Measurements from ENCODE around the gene CHD3. TPM values are rescaled to one million over a fixed set of nuclear protein-coding genes. Genes with fewer than 3 reads are reported as not detected.
"Not testable (repeated sequence)": the region's sequence is repeated elsewhere in the genome, so short reads cannot be mapped to it uniquely, and the experiment has no call there.

Gene CHD3
- total RNA-seq, 4 donors from 2014 or later = 80.4 to 202 (median 125) TPM

- 78 to 84% methylated on average over 5 of the region's 5 CpGs for WGBS, 2 donors
- no peak for DNase-seq (ENCODE audit: low spot score in 2 of 2)
- TF ChIP-seq EP300 (IDR thresholded peaks at IDR 0.05) = no peak
- no peak for TF ChIP-seq CTCF (IDR thresholded peaks at IDR 0.05)
- TF ChIP-seq POLR2A (IDR thresholded peaks at IDR 0.05) = no peak
- Histone ChIP-seq H3K4me3 (no peak overlapping the region), H3K27me3 (no peaks in the 10 kb centered on the region), H3K9me3 (no peaks in the 10 kb centered on the region), H3K4me1 (no peaks in the 10 kb centered on the region), H3K27ac (no peak overlapping the region), H3K36me3 (peaks cover 0 to 45% (median 2%) of the 10 kb centered on the region in 3 donors)
These were observed 62.7 kb downstream of the CHD3 start for GRCh38 chr17:7951143-7951792.

- H3K27ac ChIP-seq; H3K27me3 ChIP-seq; DNase-seq (ENCODE audit: low spot score in 2 of 2); H3K4me3 ChIP-seq; H3K9me3 ChIP-seq; H3K4me1 ChIP-seq: not testable (repeated sequence)
- peaks cover 0 to 26% (median 0%) of the 10 kb centered on the region in 3 donors for H3K36me3 ChIP-seq
- 93 to 96% methylated on average over 13 of the region's 13 CpGs for WGBS, 2 donors
These were observed 64.7 kb downstream of the CHD3 start for GRCh38 chr17:7953266-7953665.

GRCh38 chr17:7955414-7956227 is 67.0 kb downstream of the CHD3 start:
- no peaks in the 10 kb centered on the region for H3K4me1 ChIP-seq

GRCh38 chr17:7956228-7956965 is 67.8 kb downstream of the CHD3 start:
- no peak for TF ChIP-seq EP300 (IDR thresholded peaks at IDR 0.05)
- TF ChIP-seq POLR2A (IDR thresholded peaks at IDR 0.05) = no peak
- no peak for TF ChIP-seq CTCF (IDR thresholded peaks at IDR 0.05)
- WGBS, 2 donors = 80 to 81% methylated on average over 11 of the region's 11 CpGs
- no peaks in the 10 kb centered on the region for H3K36me3 ChIP-seq
- no peak overlapping the region for H3K27ac ChIP-seq
- no peaks in the 10 kb centered on the region for H3K9me3 ChIP-seq
- DNase-seq (ENCODE audit: low spot score in 2 of 2) = no peak
- H3K4me1 ChIP-seq = no peaks in the 10 kb centered on the region
- peaks cover 0 to 30% of the 10 kb centered on the region in 2 donors for H3K27me3 ChIP-seq
- no peak overlapping the region for H3K4me3 ChIP-seq

More at GRCh38 chr17:7955414-7956227, 67.0 kb downstream of the CHD3 start:
- no peak for TF ChIP-seq CTCF (IDR thresholded peaks at IDR 0.05)
- TF ChIP-seq POLR2A (IDR thresholded peaks at IDR 0.05) = no peak
- no peak for TF ChIP-seq EP300 (IDR thresholded peaks at IDR 0.05)
- 75 to 77% methylated on average over 13 of the region's 13 CpGs for WGBS, 2 donors
- H3K27ac ChIP-seq = no peak overlapping the region
- peaks cover 0 to 2% (median 0%) of the 10 kb centered on the region in 3 donors for H3K36me3 ChIP-seq
- no peak overlapping the region for H3K4me3 ChIP-seq
- no peak for DNase-seq (ENCODE audit: low spot score in 2 of 2)
- H3K9me3 ChIP-seq = no peaks in the 10 kb centered on the region
- H3K27me3 ChIP-seq = peaks cover 0 to 22% of the 10 kb centered on the region in 2 donors

GRCh38 chr17:7959503-7960253 is 71.1 kb downstream of the CHD3 start:
- Histone ChIP-seq H3K4me1 (no peaks in the 10 kb centered on the region), H3K4me3 (no peak overlapping the region), H3K36me3 (no peaks in the 10 kb centered on the region), H3K9me3 (no peaks in the 10 kb centered on the region), H3K27me3 (peaks cover 0 to 31% of the 10 kb centered on the region in 2 donors), H3K27ac (no peak overlapping the region)
- no peak for DNase-seq (ENCODE audit: low spot score in 2 of 2)
- TF ChIP-seq EP300 (IDR thresholded peaks at IDR 0.05) (no peak), POLR2A (IDR thresholded peaks at IDR 0.05) (no peak), CTCF (IDR thresholded peaks at IDR 0.05) (no peak)
- 87 to 95% methylated on average over 9 of the region's 9 CpGs for WGBS, 2 donors

Data from tibial nerve (tissue), 4 donors.